Measurements from ENCODE around the gene GABBR2.
"Not testable (repeated sequence)": the region's sequence is repeated elsewhere in the genome, so short reads cannot be mapped to it uniquely, and the experiment has no call there.

GABBR2 gene

DNA sequence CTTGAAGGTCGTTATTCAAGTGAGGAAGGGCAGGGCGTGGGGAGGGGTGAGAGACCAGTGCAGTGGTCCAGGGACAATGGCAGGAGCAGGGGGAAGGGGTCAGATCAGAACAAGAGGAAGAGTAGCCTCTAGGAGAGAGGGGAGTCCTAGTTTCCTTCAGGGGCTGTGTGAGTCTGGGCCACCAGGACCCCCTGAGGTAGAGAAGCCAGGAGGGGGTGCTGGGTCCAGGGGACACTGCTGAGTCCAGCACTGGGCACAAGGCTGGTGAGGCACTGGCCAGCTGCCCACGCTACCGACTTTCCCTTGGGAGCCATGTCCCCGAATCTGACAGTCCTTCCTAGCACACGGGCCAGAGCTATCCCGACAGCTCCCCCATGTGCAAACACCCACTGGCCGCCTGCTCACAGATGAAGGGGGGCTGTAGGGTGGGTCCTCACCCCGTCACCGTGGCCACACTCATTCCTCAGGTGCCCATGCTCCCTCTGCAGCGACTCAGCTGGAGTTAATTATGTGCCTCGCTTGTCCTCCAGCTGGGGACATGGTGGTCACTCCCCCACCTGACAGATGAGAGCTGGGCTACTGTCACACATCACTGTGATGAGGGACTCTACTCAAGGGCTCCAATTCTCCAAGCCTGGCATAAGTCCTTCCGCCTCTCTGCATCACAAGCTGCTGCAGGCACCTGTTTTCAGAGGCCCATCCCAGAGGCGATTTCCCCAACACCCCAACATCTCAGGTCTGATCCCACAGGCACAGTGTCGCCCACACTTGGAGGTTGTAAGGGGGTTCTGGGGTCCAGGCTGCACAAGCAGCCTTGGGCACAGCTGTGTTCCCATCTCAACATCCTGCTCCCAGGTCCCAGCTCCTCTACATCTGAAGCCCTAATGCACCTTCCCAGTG, 115.1 kb downstream of the GABBR2 start:
- DNase-seq (ENCODE audit: low read depth), result no peak

DNA sequence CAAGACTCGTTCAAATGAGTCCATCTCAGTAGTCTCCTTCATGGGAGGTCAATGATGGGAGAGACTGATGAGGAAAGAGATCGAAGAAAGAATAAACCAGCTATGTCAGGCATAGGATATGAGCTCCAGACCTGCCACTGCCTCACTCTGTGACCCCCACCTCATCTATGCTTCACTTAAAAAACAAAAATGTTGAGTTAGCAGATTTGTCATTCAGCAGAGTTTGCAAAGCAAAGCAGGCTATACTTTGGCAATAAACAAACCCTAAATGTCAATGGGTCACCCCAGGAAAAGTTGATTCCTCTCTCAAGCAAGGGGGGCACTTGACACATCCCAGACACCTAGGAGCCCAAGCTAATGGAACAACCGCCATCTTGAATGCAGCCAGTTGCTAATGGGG, 117.0 kb downstream of the GABBR2 start:
- no peak for DNase-seq (ENCODE audit: low read depth)

DNA sequence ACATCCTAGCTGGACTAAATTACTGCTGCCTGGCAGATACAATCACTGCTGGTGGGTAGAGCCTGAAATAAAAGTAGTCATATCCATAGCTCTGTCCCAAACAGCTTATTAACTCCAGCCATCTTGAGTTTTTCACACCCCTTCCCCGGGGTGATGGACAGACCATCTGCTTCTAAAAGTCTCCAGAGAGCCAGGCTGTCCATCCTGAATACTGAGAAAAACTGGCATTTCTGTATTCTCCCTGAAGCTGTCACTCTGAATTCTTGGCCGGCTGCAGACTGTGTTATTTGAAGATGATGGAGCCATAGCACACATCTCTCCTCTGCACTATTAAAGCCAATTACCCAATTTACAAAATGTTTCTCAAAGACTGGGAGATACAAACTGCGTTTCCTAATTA, 118.6 kb downstream of the GABBR2 start:
- no peak for DNase-seq (ENCODE audit: low read depth)

DNA sequence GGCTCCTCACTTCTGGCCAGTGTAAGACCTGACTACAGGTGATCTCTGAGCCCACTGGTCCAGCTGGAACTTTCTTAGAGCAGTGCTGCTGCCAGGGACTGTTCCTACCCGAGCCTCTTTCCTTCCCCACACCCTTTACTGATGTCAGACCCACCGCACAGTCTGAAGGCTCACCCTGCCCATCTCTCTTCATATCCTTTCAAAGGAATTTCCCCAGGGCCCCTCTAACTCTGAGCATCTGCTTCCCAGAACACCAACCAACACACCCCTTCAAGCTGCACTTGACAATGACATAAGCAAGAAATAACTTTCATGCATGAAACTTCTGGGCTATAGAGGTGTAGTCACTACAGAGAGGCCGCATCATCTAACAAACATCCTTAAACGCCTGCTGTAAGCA, 119.6 kb downstream of the GABBR2 start:
- no peak for DNase-seq (ENCODE audit: low read depth)

DNA sequence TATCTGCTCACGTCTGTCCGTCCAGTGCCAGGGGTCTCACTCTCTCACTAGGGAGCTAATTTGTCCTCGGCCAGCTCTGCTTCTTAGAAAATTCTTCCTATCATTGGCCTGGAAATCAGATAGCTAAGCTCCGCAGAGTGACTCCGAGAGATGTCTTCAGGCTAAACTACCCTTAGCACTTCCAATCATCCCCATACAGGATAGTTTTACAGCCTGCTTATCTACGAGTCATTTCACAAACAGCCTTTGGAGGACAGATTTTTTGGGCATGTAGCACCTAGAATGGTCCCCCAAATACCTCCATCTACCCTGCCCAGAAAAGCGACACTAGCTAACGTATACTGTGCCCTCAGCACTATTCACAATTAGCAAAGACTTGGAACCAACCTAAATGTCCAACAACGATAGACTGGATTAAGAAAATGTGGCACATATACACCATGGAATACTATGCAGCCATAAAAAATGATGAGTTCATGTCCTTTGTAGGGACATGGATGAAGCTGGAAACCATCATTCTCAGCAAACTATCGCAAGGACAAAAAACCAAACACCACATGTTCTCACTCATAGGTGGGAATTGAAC, 123.8 kb downstream of the GABBR2 start:
- not testable (repeated sequence) for DNase-seq (ENCODE audit: low read depth)

DNA sequence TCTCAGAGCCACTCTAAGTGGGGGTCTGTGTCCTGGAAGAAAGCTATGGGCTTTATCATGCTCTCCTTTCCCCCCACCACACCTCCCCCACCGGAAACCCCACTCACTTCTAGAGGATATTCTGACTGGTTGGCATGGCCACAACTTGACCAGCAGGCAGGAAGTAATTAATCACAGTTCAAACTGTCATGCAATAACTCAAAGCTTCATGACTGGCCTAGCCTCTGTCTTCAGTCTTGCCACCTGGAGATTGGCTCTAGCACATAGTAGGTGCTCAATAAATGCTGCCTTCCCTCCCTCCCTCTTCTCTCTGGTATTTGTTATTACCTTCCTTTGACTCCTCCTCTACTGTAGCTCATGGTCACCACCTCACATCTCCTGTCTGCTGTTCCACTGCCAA, 124.7 kb downstream of the GABBR2 start:
- DNase-seq (ENCODE audit: low read depth), result no peak

DNA sequence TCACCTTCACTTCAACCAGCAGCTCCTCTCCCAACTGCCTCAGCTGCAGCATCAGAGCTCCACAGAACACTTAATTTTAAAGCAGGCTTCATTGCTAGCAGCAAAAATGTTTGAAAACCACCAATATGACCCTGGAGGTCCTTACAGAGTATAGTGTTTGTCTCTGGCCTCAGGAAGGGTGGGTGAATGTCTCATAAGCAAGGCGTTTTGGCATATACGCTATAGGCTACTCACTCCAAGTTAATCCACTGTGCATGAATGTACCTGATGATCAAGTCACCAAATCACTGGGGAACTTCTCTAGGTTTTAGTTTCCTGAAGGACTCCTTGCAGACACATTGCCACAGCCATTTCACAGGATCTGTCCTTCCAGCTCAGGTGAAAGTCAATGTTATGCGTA, 125.3 kb downstream of the GABBR2 start:
- no peak for DNase-seq (ENCODE audit: low read depth)

DNA sequence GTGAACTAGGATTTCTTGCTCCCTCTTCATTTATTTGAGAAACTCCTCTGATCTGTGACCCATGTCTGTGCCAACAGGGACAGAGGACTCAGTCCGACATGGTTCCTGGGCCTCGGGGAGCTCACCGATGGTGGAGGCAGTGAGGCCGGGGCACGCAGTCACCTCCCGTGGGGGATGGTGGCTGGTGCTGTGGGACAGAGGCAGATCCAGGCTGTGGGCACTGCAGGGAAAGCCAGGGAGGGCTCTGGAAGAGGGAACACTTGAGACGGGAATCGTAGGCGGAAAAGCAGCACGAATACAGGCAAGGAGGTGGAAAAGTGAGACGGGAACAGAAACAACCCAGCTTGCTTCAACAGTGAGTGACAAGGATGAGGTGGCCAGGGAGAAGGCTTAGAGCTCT, 127.8 kb downstream of the GABBR2 start:
- DNase-seq (ENCODE audit: low read depth), result no peak

DNA sequence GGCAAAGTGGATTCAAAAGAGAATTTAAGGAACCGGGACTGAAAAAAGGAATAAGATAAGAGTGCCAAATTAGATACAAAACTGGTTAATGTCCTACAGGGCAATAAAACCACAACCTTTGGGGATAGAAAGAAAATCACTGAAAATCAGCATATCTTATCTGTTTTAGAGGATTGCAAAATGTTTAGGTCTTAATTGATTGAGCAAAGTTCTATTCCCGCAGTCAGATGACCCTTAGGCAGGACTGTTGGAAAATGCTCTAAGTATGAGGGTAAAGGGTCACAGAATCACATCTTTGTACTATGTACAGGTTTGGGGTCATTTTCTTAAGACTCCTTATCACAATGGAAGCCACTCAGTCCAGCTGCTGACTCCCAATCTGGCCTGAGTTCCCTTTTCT, 129.0 kb downstream of the GABBR2 start:
- no peak for DNase-seq (ENCODE audit: low read depth)

DNA sequence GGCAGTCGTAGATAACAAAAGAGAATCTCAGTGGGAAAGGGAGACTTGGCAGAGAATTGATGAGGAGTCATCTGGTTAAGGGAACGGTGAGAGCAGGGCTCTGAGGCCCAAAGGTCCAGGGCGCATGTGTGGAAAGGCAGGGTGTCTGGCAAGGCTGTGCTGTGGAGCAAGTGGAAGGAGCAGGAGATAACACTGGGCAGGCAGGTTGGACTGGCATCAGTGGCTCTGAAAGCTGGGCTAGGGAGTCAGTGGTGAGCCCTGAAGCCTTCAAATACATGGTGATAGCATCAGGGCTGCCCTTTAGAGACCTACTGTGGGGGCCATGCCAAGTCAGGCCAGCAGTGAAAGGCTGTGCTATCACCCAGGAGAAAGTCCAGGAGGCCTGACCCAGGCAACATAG, 131.3 kb downstream of the GABBR2 start:
- DNase-seq (ENCODE audit: low read depth), result no peak

DNA sequence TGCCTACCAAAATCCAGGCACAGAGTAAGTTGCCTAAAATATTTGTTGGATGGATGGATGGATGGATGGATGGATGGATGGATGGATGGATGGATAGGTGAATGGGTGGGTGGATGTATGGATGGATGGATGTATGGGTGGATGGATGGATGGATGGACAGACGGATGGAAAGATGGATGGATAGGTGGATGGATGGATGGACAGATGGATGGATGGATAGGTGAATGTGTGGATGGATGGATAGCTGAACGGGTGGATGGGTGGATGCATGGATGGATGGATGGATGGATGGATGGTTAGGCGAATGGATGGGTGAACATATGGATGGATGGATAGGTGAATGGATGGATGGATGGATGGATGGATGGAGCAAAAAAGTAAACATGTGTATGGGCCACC, 131.9 kb downstream of the GABBR2 start:
- no peak for DNase-seq (ENCODE audit: low read depth)

DNA sequence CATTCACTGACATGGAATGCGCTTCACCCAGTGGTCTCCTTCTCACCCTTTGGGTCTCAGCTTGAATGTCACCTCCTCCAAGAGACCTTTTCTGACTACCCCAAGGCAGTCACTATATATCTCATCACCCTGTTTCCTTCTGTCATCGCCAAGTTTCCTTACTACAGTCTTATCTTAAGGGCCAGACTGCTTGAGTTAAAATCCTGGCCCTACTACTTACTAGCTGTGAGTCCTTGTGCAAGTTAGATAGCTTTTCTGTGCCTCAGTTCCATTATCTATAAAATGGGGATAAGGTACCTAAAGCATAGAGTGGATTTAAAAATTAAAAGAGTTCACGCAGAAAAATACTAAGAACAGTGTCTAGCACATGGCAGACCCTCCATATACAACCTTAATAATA, 132.4 kb downstream of the GABBR2 start:
- no peak for DNase-seq (ENCODE audit: low read depth)

DNA sequence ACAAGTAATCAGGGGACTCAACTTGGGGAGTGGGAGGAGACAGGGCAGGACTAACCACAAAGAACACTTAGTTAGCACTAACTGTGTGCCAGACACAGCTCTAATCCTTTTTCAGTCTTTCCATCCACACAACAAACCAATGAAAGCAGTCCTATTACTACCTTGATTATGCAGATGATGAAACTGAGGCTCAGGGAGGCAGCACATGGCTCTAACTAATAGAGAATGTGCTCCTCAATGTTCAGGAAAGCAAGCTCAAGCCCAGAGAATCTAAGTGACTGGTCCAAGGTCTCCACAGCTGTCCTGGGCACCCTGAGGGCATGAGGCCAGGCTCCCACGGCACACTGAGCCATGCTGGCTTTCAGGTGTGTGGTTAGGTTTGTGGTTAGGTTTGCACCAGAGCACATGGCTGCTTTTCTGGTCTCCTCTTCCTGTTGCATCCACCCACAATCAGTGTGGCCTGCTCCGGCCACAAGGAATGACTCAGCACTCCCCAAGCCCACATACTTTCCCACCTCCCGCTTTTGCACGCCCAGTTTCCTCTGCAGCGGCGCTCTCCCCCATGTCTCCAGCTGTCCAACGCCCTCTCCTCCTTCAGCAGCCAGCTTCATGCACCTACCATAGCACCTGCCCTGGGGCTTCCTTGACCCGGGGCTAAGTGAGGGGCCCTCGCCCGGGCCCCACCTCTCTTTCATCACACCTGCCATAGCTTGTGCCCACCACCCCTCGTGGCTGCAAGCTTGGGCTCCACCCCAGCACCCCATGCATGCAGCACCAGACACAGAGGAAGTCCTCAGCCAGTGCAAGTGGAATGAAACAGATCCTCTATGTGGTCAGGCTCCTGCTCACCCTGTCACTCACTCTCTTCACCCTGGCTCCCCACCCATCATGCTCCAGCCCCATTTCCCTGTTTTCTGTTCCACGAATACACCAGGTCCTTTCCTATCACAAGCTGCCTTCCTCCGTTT, 133.1 kb downstream of the GABBR2 start:
- peak; percentile 69 for DNase-seq (ENCODE audit: low read depth)

DNA sequence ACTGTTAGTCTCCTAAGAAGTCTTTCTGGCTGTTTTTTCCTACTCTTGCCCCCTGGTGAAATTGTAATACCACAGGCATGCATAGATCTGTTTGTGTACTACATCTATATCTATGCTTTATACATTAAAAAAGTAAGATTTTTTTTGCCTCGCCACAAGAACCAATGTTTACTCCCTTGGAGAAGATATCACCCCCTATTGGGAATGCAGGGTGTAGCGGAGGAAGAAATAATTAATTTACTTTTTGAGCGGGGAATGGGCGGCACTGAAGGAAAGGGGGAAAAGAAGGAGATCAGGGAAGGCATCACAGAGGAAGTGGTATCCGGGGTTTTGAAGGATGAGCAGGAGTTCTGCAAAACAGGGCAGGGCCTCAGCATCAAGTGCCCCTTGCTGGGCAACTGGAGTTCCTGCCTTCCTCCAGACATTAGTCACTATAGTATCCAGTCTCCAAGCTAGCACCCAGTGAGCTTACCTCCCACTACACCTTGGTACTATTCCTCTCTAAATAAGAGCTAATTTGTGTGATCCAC, 134.9 kb downstream of the GABBR2 start:
- no peak for DNase-seq (ENCODE audit: low read depth)

DNA sequence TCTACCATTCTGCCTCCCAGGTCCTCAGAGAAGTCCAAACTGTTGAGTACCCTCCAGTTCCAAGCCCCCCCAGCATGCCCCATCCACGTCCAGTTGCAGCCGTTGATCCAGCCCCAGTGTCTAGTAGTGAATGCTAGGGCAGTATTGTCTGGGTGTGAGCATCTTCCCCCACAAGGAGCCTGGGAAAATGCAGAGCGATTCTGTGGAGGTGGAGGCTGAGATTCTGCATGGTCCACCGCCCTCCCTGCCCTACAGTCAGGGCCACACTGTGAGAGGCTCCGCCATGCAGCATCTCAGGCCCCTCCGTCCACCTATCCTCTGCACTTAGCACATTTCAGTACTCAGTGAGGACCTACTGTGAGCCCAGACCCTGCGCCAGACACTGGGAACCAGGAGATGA, 135.9 kb downstream of the GABBR2 start:
- DNase-seq (ENCODE audit: low read depth), result no peak

DNA sequence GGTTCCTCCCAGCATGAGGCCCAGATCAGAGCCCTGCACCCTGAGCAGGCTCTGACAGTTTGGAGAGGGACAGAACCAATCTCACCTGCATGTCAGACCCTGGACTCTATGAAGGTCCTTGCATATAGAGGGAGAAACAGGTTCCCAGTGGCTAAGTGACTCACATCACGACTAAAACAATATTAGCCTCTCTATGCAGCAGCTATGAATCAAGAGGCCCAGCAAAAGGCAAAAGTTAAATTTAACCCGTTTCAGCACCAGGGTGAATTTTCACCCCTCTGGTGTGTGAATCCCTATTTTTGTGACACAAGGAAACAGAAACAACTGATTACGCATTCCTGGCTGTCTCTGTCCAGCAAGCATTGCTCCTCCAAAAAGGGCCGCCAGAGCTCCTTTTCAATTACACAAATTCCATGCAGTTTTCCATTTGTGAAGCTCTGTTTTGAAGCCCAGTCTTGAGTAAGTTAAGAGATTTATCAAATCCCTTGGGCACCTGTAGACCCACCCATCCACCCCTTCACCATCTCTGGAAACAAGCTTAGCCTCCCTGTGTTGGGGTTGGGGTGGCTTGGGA, 136.6 kb downstream of the GABBR2 start:
- no peak for DNase-seq (ENCODE audit: low read depth)

DNA sequence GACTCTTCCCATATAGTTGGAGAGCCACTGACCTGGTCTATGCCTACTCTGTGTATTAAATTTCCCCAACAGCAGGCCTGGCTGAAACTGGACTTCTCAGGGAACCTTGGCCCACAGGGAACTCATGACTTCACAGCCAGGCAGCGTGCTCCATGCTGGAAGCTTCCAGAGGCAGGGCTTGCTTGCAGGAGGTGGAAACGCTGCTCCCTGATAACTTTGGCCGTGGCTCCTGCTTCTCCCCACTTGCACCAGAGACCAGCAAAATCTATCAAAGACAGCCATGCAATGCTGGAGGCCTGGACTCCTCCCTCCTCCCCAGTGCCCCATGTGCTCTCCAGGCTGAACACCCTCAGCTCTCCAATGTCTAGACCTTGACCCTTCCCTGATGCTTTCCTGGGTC, 137.1 kb downstream of the GABBR2 start:
- no peak for DNase-seq (ENCODE audit: low read depth)

DNA sequence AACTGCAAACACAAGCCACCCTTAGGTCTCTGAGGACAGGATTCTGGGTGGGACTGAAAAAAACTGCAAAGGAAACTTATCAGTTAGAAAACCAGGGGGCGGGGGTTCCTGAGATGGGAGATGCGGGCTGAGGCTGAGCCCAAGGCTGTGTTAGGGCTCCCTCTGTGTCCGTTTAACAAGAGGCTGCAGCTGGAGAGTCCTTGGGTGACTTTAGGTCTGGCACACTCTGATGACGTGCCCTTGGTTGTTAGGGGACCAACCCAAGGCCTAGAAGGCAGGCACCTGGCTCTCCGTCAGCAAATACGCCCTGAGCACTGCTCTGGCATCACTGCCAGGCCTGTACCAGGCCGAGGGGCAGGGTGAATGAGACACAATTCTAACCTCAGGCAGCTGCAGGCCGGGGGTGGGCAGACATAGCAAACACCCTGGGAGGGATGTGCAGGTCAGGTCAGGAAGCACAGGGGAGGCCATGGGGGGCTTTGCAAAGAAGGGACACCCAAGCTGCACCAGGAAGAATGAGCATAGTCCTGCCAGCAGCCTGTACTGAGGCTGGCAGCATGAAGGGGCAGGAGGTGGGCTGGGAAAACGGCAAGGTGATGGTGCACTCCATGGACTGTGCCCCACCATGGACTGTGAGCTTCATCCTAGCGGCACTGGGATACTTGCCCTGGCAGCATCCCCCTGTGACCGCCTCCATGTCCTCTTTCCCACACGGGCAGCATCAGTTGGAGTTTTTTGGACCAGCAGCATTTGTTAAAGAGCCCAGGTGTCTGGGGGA, 137.9 kb downstream of the GABBR2 start:
- DNase-seq (ENCODE audit: low read depth), result no peak

DNA sequence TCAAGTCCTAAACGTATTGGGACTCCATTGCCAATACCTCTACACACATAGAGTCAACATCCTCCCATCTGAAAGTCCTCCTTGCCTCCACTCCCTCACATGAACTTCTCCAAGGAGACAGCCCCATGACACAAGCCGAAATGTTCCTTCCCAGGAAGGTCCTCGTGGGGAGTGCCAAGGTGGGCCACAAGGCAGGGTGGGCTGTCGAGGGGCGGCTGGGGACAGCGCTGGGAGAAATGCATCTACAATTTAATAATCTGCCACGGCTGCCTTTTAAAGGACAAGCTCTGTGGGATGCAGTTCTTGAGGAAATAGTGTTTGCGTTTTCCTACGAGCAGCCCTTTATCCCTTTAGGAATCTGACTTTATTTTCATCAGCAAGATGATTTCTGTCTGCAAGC, 138.7 kb downstream of the GABBR2 start:
- no peak for DNase-seq (ENCODE audit: low read depth)

DNA sequence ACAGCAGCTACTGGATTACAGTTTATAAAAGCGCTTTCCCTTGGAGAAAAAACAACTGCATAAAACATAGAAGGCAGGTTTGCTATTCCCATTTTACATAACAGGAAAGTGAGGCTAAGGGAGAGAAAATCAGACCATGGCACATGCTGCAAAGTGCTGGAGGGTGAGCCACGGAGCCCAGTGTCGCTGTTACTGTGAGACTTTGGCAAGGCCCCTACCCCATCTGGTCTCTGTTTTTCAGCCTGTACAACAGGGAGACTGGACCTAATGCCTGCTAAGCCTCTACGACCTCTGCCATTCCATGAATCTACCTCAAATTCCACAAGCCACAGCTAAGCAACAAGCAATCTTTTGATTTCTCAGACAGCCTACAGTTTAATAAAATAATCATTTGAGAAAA, 139.2 kb downstream of the GABBR2 start:
- no peak for DNase-seq (ENCODE audit: low read depth)

DNA sequence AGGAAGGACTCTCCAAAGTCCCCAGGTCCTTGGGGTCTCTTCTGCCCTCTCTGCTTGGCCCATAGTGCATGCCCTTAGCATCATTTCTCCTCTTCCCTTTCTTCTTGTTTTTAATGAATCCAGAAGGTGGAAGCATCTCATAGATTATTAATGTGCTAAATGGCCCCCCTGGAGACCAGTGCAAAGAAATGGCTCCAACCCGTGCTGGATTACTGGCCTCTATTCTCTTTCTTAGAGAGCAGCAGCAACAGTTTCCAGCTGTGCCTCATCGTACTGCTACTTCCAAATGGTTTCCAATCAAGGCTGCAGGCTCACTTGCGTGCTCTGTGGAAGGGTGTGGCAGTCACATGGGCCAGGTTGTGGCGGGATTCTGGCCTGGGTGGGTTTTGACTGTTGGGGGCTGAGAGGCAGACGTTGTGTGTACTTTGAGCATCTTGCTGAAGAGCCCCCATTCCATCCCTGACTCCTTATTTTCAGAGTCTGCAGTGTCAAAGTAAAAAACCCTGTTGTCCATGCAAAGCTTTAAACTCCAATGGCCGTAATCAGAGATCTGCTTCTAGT, 139.7 kb downstream of the GABBR2 start:
- no peak for DNase-seq (ENCODE audit: low read depth)
